IMR-90 (cell line): ENCODE measurements around the gene ITGB1BP2.
"Not testable (repeated sequence)": the region's sequence is repeated elsewhere in the genome, so short reads cannot be mapped to it uniquely, and the experiment has no call there.

Experiments used
- CEBPB ChIP-seq: IDR thresholded peaks from 2 replicates; pipeline ENCODE4 v1.6.1; 2012; ENCODE audit warnings: low read depth, low read length, improper control_type of control experiment
- CHD1 ChIP-seq: IDR thresholded peaks from 2 replicates; pipeline ENCODE4 v1.6.1; 2012; ENCODE audit warnings: low read depth, low read length, improper control_type of control experiment
- CTCF ChIP-seq: conservative IDR thresholded peaks from 2 replicates; pipeline ENCODE4 v1.5.1; 2012; ENCODE audit warnings: mild to moderate bottlenecking, low read depth, low read length, improper control_type of control experiment
- FOS ChIP-seq: fragments of 150-350 bp; IDR thresholded peaks from 2 replicates; pipeline ENCODE4 v1.6.1; 2016; ENCODE audit warnings: low read depth, low read length
- MAFK ChIP-seq: IDR thresholded peaks from 2 replicates; pipeline ENCODE4 v1.6.1; 2012; ENCODE audit warnings: low read depth, low read length, improper control_type of control experiment
- MAZ ChIP-seq: IDR thresholded peaks from 2 replicates; pipeline ENCODE4 v1.6.1; 2012; ENCODE audit warnings: low read depth, mild to moderate bottlenecking, low read length, improper control_type of control experiment, moderate library complexity, borderline replicate concordance
- MXI1 ChIP-seq: IDR thresholded peaks from 2 replicates; pipeline ENCODE4 v1.6.1; 2012; ENCODE audit warnings: low read depth, mild to moderate bottlenecking, low read length, moderate library complexity, borderline replicate concordance
- POLR2A ChIP-seq: IDR thresholded peaks from 2 replicates; pipeline ENCODE4 v1.6.1; 2012; ENCODE audit warnings: mild to moderate bottlenecking, low read depth, low read length
- RAD21 ChIP-seq: IDR thresholded peaks from 2 replicates; pipeline ENCODE4 v1.6.1; 2012; ENCODE audit warnings: low read length, improper control_type of control experiment
- RCOR1 ChIP-seq: IDR thresholded peaks from 2 replicates; pipeline ENCODE4 v1.6.1; 2012; ENCODE audit warnings: mild to moderate bottlenecking, low read length, improper control_type of control experiment; ENCODE audit not compliant: insufficient replicate concordance
- RFX5 ChIP-seq: IDR thresholded peaks from 2 replicates; pipeline ENCODE4 v1.8.0; 2012; ENCODE audit warnings: low read depth, mild to moderate bottlenecking, low read length, moderate library complexity
- SMC3 ChIP-seq: fragments of 150-350 bp; IDR thresholded peaks from 2 replicates; pipeline ENCODE4 v1.6.1; 2016; ENCODE audit warnings: low read depth, mild to moderate bottlenecking, antibody characterized with exemption, low read length, moderate library complexity
- TF ChIP-seq, protein P1 (sequence below): fragments of 150-350 bp; IDR thresholded peaks from 2 replicates; pipeline ENCODE4 v1.6.1; 2017; ENCODE audit warnings: mild to moderate bottlenecking, antibody characterized with exemption, low read length, low read depth
- TF ChIP-seq, protein P2 (sequence below): fragments of 150-350 bp; IDR thresholded peaks from 2 replicates; pipeline ENCODE4 v1.6.1; 2016; ENCODE audit warnings: low read depth, mild to moderate bottlenecking, low read length, moderate library complexity, borderline replicate concordance

DNA sequence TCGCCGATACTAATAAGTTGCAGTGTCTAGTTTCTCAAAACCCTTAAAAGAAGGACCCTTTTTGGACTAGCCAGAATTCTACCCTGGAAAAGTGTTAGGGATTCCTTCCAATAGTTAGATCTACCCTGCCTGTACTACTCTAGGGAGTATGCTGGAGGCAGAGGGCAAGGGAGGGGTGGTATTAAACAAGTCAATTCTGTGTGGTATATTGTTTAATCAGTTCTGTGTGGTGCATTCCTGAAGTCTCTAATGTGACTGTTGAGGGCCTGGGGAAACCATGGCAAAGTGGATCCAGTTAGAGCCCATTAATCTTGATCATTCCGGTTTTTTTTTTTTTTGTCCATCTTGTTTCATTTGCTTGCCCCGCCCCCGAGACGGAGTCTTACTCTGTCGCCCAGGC, 1.5 kb upstream of the ITGB1BP2 start:
- TF ChIP-seq CTCF, SMC3, RFX5, FOS, POLR2A, RCOR1, MXI1, MAZ, CHD1, RAD21, CEBPB, MAFK: not testable (repeated sequence)
- TF ChIP-seq, protein P1, sequence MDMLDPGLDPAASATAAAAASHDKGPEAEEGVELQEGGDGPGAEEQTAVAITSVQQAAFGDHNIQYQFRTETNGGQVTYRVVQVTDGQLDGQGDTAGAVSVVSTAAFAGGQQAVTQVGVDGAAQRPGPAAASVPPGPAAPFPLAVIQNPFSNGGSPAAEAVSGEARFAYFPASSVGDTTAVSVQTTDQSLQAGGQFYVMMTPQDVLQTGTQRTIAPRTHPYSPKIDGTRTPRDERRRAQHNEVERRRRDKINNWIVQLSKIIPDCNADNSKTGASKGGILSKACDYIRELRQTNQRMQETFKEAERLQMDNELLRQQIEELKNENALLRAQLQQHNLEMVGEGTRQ, result not testable (repeated sequence)
- TF ChIP-seq, protein P2, sequence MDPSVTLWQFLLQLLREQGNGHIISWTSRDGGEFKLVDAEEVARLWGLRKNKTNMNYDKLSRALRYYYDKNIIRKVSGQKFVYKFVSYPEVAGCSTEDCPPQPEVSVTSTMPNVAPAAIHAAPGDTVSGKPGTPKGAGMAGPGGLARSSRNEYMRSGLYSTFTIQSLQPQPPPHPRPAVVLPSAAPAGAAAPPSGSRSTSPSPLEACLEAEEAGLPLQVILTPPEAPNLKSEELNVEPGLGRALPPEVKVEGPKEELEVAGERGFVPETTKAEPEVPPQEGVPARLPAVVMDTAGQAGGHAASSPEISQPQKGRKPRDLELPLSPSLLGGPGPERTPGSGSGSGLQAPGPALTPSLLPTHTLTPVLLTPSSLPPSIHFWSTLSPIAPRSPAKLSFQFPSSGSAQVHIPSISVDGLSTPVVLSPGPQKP, result not testable (repeated sequence)
